Left cardiac atrium (tissue), 4 donors: ENCODE data around the gene ARHGEF10L. TPM values are rescaled to one million over a fixed set of nuclear protein-coding genes. Genes with fewer than 3 reads are reported as not detected.

Experiments used
- ATAC-seq, 2 donors: fragments of 200-7000 bp; cut with Tn5 transposase; one replicate each; pipeline ENCODE4 v1.9.1; 2020; ENCODE audit warnings: mild to moderate bottlenecking in 2 of 2, moderate library complexity in 2 of 2
- DNase-seq: peaks from one replicate; pipeline ENCODE4 v3.0.0-alpha.2; 2020
- intact Hi-C, 2 donors: fragments of 100-400 bp; cut with DNase I; formaldehyde crosslinking; loops; one replicate each; pipeline versions ENCODE4 v1.14.1 to v1.15.1; 2022 to 2023
- total RNA-seq, 2 donors: library from RNA; stranded (reverse); fragmentation: NEBNext Ultra II Directional; extraction: Animal tissue kit (Norgen Biotek cat#: 25700); gene quantifications; one replicate each; pipeline ENCODE4 v1.2.1, GENCODE V29; 2021
- donor health status: DM: no; HTN: yes; CAD: no.
- donor health status: DM: no; HTN: yes; CAD: no; lungs with severe emphysema.
- donor health status: DM: yes; HTN: yes; CAD: no.
- donor health status: Dilated cardiomyopathy.

The ARHGEF10L gene
- total RNA-seq, 2 donors from 2014 or later: 40.6 to 44.9 TPM

DNA sequence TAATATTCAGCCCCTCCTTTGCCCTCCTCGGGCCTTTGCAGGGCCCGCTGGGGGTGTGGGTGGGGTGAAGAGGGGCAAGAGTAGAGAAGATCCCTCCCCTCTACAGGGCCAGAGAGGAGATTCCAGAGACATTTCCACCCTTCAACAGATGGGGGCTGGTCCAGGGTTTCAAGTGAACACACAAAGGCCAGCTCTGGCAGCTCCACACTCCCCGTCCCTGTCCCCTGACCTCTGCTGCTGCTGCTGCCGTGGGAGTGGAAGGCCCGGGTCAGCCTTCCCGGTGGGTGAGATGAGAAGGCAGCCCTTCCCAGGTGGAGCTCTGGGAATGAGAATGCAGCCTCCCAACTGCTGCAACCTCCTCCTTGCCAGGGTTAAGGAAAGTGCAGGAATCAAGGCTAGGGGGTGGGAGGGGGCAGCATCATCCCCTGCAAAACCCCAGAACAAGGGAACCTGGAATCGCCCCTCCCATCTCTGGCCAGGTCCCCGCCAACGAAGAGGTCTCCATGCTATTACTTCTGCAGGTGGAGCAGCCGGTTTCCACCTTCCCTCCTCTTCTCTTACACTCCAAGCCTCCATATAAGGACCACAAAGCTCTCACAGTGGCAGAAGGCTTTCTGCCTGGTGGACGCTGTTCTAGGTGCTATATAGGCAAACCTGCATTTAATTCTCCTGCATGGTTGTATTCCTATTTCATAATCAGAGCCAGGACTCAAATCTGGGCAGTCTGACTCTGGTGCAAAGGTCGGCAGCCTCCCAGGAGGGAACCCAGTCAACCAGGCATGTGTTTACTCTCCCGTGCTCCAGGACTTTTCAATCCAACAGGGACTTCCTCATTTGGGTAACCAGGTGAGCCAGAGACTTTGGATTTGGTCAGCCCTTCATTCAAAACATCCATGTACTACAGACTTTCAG, 22.9 kb upstream of the ARHGEF10L start:
- DNase-seq (no peak), ATAC-seq (peak in 1 of 2 donors; percentile 26)
- intact Hi-C loops: no loop called here

DNA sequence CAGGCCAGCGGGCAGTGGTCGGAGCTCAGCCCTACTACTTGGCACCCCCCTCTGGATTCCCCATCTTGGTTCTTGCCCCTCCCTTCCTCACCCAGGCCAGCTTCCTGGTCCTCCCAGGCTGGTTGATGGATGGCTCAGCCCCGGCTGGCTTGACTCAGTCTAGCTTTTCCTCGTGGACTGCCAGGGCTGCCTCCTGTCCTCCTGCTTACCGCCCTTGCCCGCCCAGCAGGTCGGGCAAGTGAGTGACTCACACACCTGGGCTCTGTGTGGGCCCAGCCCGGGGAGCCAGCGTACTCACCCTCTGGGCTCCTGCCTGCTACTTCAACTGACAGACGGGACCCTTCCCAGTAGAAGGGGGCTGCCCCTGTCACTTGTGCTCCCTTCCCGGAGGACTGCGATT, 19.5 kb upstream of the ARHGEF10L start:
- intact Hi-C loops: no loop called here
- peak in 1 of 2 donors; percentile 53 for ATAC-seq
- DNase-seq: no peak

DNA sequence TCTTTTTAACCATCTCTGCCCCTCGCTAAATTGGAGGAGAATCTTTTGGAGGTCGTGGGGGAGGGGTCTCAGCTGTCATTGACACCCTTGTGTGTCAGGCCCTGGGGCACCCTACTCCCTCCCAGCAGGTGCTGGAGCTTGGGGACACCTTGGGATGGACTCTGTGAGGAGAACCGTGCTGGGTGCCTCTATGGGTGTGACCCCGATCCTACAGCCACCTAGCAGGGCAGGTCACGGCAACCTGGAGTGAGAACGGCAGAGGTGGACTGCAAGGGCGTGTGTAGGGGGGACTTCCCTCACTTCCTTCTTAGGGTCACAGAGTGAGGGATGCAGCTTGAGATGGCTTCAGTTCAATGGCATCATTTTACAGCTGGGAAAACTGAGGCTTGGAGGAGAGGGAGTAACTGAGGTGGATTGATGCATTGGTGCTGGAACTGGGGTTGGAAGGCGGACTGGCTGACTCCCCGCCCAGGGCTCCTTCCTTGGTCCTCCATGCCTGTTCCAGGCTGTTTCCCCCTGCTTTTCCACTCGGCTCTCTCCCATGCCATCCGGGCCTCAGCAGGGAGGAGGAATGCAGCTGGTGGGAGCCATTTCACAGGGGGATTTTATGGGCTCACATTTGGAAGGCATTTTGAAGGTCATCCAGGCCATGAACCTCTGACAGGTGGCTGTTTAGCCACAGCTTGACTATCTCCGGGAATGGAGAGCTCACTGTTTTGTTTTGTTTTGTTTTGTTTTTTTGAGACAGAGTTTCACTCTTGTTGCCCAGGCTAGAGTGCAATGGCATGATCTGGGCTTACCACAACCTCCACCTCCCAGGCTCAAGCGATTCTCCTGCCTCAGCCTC, 18.8 kb upstream of the ARHGEF10L start:
- intact Hi-C loops: no loop called here
- ATAC-seq: no peak
- no peak for DNase-seq

DNA sequence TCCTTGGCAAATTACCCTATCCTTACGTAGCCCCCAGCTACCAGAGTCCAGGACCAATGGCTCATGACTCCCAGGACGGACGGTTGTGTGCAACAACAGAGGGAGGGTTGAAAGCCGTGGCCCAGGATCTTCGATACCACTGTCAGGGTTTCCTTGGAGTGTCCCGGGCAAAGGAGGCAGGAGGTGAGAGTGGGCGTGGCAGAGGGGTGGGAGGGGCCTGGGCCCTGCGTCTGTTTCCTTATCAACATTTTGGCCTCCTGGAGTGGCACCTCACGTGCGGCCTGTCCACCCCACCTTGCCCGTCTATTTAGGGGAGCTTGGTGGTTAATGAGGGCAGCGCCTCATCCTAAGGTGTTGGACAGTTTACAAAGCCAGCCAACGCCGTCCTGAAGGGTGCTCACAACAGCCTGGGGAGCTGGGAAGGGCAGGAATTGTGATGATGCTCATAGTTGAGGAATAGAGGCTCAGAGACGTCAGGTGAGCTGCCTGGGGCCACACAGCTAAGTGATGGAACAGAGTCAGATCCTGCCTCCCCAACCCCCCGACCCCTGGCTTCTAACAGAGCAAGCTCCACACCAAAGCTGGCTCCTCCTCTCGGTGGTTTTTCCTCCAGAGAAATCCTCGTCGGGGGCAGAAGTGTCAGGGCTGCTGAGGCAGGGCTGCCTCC, 17.4 kb upstream of the ARHGEF10L start:
- intact Hi-C loops: no loop called here
- DNase-seq (no peak), ATAC-seq (no peak)

DNA sequence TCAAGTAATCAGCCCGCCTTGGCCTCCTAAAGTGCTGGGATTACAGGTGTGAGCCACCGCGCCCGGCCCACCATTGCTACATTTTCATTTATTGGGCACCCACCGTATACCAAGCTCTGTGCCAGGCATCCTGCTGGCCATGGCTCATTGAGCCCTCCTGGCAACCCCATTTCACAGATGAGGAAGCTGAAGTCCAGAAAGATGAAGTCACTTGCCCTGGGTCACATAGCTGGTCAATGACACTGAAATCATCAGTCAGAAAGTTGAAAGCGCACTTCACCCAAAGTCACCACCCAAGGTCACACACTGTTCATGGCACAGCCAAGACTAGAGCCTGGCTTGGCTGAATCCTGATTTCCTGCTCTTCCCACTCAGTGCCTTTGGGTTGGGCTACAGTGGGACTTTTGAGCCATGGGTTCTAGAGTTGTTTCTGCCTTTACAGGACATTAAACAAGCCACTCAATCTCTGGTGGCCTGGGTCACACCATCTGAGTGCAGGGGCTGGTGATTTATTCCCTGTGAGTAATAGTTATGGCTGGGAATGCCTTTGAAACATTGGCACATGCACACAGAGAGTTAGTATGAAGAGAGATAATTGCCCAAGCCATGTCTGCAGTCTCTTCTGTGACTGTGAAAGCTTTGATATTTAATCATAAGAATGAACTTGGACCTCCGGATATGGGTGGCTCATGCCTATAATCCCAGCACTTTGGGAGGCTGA, 16.0 kb upstream of the ARHGEF10L start:
- no peak for ATAC-seq
- DNase-seq: no peak
- intact Hi-C loops: no loop called here

DNA sequence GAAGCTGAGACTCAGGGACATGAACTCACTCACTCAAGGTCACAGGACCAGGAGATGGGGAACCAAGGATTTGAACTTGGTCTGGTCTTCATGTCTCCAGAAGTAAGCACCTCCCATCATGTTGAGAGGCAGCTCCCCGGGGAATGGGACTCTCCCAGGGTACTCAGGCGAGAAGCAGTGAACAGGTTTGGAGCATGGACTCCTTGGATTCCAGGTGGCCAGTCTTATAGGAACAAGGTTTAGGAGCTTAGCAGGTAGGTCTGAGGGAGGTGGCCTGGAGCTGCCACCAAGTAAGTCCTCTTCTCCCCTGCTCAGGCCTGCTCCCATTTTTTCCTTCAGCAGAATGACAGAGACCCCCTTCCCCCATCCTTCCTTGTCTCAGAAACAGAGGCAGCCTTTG, 14.9 kb upstream of the ARHGEF10L start:
- intact Hi-C loops: no loop called here
- DNase-seq (no peak), ATAC-seq (no peak)

DNA sequence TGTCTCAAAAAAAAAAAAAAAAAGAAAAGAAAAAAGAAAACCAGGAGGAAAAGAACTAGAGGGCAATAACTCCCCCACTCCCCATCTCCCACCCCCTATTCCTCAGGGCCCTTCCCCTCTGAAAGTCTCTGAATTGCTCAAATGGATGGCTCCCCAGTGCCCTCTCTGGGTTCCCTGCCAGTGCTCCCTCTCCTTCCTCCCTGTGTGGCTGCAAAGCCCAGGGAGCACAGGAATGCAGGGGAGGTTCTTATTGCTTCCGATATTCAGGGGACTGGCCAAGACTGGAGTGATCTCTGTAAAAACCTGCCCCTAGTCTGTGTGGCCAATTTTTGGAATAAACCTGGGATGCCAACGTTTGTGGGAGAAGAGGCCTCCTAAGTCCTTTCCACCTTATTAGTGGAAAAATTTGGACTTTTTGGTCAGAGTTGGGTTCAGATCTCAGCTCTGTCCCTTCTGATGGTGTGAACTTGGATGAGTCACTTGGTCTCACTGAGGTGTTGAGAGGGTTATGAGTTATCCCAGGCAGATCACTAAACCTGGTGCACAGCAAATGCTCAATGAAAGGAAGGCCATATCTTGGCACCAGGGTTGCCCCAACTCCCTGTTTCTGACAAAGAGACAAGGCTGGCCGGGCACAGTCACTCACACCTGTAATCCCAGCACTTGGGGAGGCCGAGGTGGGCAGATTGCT, 13.4 kb upstream of the ARHGEF10L start:
- DNase-seq (no peak), ATAC-seq (peak in 1 of 2 donors; percentile 38)
- intact Hi-C loops: no loop called here

DNA sequence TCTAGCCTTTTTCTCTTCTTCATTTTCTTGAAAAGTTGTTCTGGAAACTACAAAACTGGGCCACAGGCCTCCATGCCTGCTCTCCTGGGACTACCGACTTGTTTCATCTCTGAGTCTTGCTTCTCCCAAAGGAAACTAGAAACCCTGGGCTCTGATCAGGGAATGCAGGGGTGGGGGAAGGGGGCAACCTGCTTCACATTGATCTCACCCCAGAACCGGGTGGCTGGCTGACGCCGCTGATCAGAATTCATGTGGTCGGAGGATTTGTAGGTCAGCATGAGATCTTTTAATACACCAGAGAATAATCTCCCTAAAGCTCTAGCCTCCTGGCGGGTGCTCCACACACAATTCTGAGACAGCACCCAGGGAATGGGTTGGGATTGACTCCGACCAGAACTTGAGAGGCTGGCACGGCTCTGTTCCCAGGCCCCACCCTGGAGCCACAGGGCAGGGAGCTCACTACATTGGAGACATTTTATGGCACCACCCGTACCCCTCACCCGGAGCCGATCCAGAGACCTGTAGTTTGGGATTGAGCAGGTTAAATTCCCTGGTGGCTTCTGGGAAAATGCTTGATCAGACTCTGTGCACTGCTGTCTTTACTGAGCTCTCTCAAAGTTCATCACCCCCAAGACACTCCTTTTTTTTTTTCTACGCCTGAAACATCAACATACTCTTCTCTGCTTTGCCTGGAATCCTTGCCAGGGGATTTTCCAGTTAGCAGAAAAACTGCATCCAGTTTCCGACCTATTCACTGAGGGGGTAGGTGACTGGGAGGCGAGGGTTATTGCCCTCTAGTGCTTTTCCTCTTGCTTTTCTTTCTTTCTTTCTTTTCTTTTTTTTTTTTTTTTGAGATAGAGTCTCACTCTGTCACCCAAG, 12.2 kb upstream of the ARHGEF10L start:
- intact Hi-C loops: no loop called here
- no peak for DNase-seq
- peak in 1 of 2 donors; percentile 42 for ATAC-seq

DNA sequence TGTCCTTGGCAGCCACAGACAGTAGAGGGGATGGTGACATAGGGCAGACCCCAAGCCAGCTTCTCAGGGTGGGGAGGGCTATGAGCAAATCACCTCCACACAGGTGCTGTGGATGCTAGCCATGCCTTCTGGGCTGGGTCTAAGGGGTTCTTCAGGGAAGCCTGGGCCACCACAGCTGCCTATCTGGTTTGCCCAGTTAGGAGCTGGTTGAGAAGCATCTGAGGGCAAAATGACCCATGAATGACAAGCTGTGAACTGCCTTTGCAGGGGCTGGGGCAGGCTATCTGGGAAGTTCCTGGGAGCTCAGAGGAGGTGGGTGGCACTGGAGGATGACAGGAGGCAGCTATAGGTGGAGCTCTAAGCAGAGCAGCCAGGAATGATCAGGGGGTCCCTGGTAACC, 10.1 kb upstream of the ARHGEF10L start:
- ATAC-seq (no peak), DNase-seq (no peak)
- intact Hi-C loops: no loop called here

DNA sequence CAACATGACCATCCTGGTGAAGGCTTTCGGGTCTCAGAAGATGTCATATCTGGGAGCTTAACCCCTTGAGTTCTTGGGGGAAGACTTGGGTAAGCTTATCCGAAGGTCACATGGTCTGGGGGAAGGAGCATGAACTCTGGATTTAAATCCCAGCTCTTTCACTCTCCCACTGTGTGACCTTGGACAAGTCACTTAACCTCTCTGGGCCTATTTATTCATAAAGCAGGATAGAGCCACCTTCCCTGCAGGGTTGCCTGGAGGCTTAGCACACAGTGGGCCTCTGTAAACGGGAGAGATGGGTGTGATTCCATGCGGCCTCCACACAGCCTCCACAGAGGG, 8.2 kb upstream of the ARHGEF10L start:
- intact Hi-C loops: no loop called here
- DNase-seq: no peak
- ATAC-seq: no peak

DNA sequence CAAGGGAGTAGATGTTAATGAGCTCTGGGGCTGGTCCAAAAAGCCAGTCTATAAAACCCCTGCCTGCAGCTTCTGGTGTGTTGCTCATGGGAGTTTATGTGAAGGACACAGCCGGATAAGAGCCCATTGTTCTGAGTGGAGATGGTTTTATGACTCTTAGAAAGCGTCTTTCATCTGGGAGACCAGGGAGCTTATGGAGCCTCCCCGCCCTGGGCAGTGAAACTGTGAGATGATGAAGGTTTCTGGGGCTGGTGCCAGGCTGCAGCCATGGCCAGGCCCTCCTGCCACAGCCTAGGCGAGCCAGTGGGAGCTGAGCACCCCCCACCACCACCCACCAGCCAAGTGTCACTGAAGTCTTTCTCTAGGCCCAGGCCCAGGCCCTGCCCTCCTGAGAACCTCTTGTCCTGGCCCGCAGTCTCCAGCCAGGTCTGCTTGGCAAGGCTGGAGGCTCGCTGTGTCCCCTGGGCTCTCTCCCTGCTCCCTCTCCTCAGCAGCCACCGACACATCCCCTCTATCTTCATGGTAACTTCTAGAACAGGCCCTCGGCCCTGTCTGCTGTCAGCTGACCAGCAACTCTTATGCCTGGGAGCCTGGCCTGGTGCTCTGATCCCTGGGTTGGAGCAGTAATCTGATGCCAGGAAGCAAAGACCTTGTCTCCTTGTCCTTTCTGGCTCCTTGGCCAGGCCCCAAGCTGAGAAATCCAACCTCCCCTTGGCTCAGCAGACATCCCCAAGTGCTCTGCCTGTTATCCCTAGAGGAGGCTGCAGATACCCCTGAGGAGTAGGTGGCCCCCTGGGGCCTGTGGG, 7.6 kb upstream of the ARHGEF10L start:
- DNase-seq: peak; percentile 70
- intact Hi-C loops: no loop called here
- peak; percentile 91 to 94 for ATAC-seq

DNA sequence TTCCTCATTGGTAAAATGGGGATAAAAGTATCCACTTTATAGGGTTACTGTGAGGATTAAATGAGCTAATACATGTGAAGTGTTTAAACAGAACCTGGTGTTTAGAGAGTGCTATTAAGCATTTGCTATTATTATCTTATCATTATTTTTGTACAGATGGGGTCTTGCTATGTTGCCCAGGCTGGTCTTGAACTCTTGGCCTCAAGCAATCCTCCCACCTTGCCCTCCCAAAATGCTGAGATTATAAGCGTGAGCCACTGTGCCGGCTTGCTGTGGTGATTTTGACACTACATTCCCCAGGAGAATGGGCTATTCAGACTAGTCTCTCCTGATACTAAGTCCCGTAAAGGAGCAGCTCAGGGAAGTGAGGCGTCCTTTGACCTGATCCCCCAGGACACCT, 6.3 kb upstream of the ARHGEF10L start:
- no peak for ATAC-seq
- DNase-seq: no peak
- intact Hi-C loops: no loop called here

DNA sequence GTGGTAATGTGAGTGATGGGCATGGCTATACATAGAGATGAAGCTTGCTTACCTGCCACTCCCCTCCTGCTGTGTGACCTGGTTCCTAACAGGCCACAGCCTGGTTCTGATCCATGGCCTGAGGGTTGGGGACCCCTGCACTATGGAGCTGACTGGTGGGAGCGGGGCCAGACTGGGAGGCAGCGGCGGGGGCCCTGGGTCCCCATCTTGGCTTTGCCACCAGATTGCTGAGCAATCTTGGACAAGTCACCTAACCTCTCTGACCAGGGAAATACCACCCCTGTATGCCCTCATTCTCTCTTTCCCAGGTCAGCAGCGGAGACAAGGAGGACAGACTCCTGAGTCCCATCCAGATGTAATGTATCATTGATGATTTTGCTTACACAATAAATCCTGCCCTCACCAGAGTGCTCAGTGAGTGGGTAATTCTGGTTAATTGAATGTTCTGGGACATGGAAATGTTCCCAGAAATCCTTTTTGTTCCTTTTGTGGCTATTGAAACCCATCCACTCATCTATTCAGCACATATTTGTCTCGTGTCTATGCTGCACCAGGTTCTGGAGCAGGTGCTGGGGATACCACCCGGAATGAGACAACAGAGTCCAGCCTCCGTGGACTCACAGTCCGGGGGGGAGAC, 4.1 kb upstream of the ARHGEF10L start:
- intact Hi-C loops: no loop called here
- ATAC-seq (no peak), DNase-seq (no peak)

DNA sequence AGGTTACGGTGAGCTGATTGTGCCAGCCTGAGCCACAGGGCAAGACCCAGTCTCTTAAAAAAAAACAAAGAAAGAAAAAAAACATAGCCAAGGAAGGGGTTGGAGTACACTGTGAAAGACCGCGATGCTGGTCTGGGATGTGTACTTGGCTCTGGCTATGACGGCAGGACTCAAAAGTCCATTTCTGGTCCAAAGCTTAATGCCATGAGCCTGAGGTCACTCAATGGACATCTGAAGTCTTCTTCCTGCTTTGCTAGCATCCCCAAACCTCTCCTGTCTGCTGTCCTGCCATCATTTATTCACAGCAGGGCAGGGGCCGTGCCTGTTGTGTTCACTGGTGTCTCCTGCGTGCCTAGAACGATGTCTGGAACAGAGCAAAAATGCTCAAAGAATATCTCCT, 1.5 kb upstream of the ARHGEF10L start:
- intact Hi-C loops: no loop called here
- DNase-seq (no peak), ATAC-seq (peak in 1 of 2 donors; percentile 4)

DNA sequence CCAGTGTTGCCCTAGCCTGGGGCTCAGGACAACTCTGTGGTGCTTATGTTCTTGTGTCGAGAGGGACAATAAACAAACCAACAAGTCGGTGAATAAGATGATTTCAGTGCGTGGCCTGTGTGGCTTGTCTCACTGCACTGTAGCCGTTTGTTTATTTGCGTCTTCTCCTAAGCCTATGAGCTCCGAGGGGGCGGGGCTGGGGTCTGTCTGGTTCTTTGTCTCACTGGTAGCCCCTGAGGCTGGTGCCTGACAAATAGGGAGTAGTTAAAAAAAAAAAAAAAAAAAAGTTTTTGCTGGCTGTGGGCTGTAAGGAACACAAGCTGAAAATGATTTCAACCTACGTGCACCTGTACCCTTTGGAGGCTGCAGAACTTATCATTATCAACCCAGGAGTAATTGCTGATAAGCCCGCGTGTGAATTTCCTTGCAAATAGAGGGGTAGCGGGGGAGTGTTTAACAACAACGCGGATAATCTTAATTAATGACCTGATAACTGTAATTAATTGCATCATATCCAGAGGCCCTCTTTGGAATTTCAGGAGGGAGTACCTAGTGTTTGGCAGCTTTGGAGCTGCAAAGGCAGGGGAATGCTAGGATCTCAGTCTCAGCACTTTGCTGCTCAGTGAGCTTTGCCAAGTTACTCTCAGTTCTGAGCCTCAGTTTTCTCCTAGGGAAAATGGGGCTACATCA, 925 bp upstream of the ARHGEF10L start:
- intact Hi-C loops: no loop called here
- DNase-seq (peak; percentile 46), ATAC-seq (peak; percentile 4 to 46)

DNA sequence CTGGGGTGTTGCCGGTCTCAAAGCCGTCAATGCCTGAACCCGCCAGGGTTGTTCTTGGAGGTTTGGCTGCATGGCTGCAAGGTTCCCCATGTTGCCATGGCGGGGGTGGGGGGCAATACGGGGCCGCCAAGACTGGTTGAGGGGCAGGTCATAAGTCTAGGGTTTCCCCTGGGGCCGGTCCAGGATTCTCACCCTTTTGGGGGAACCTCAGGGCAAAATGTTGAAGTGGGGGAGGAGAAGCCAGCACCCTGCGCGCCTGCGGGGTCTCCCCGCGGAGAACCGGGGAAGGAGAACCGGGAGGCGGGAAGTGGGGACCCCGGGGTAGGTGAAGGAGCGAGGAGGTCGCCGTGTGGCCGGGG, 401 bp upstream of the ARHGEF10L start:
- ATAC-seq (no peak), DNase-seq (no peak)
- intact Hi-C loops: no loop called here
